Hepatocyte (in vitro differentiated cells): ENCODE measurements around the gene ALX4. TPM values are rescaled to one million over a fixed set of nuclear protein-coding genes. Genes with fewer than 3 reads are reported as not detected.

Source experiments
- DNase-seq: peaks from one replicate; pipeline ENCODE4 v3.0.0-alpha.2; 2016; ENCODE audit warnings: low spot score
- H2AFZ ChIP-seq: fragments of 200-600 bp; sonication (generic); 2 replicates; pipeline ENCODE4 v1.6.0; 2016; ENCODE audit warnings: antibody characterized with exemption, mild to moderate bottlenecking
- H3K27ac ChIP-seq: fragments of 200-600 bp; sonication (generic); 2 replicates; pipeline ENCODE4 v1.5.1; 2016; ENCODE audit warnings: mild to moderate bottlenecking
- H3K27me3 ChIP-seq: fragments of 200-600 bp; sonication (generic); 2 replicates; pipeline ENCODE4 v1.6.1; 2016
- H3K36me3 ChIP-seq: fragments of 200-600 bp; sonication (generic); replicated peaks from 2 replicates; pipeline ENCODE4 v1.5.1; 2016; ENCODE audit warnings: low read depth; ENCODE audit not compliant: insufficient read depth
- H3K4me1 ChIP-seq: fragments of 200-600 bp; sonication (generic); 2 replicates; pipeline ENCODE4 v1.5.1; 2016; ENCODE audit warnings: mild to moderate bottlenecking, moderate library complexity; ENCODE audit not compliant: insufficient read depth
- H3K4me2 ChIP-seq: fragments of 200-600 bp; sonication (generic); 2 replicates; pipeline ENCODE4 v1.6.0; 2016
- H3K4me3 ChIP-seq: fragments of 200-600 bp; sonication (generic); 2 replicates; pipeline ENCODE4 v1.5.1; 2016; ENCODE audit warnings: mild to moderate bottlenecking
- H3K79me2 ChIP-seq: fragments of 200-600 bp; sonication (generic); 2 replicates; pipeline ENCODE4 v1.6.0; 2017; ENCODE audit warnings: mild to moderate bottlenecking
- H3K9me2 ChIP-seq: fragments of 200-600 bp; sonication (generic); replicated peaks from 2 replicates; pipeline ENCODE4 v1.6.0; 2017; ENCODE audit warnings: mild to moderate bottlenecking; ENCODE audit not compliant: insufficient read depth
- H3K9me3 ChIP-seq: fragments of 200-600 bp; sonication (generic); 2 replicates; pipeline ENCODE4 v1.5.1; 2016; ENCODE audit warnings: low read depth, mild to moderate bottlenecking
- H4K20me1 ChIP-seq: fragments of 200-600 bp; sonication (generic); 2 replicates; pipeline ENCODE4 v1.6.0; 2016; ENCODE audit warnings: mild to moderate bottlenecking; ENCODE audit not compliant: insufficient read depth, poor library complexity, severe bottlenecking
- CTCF ChIP-seq: fragments of 200-600 bp; sonication (generic); IDR thresholded peaks from 2 replicates; pipeline ENCODE4 v1.5.1; 2016; ENCODE audit warnings: antibody characterized with exemption, mild to moderate bottlenecking; ENCODE audit not compliant: poor library complexity
- EZH2 ChIP-seq: fragments of 200-600 bp; sonication (generic); IDR thresholded peaks from 2 replicates; pipeline ENCODE4 v1.6.1; 2016; ENCODE audit warnings: antibody characterized with exemption, mild to moderate bottlenecking, borderline replicate concordance
- EZH2phosphoT487 ChIP-seq: fragments of 200-600 bp; sonication (generic); IDR thresholded peaks from one replicate; pipeline ENCODE4 v1.6.1; 2018; ENCODE audit warnings: antibody characterized with exemption, mild to moderate bottlenecking, low read depth, moderate library complexity; ENCODE audit not compliant: unreplicated experiment, severe bottlenecking
- WGBS: methylation state at CpG from one replicate; pipeline ENCODE4 v1.1.6; 2016; ENCODE audit warnings: low lambda C conversion rate; ENCODE audit errors: missing lambda C conversion rate; 5-methylcytosine and 5-hydroxymethylcytosine counted together
- polyA plus RNA-seq: library from polyadenylated mRNA; unstranded; fragments of >200 nt; fragmentation: Nextera tagmentation; extraction: Ambion mirVana; gene quantifications from 2 replicates; pipeline ENCODE4 v1.2.1, GENCODE V29; 2016
- total RNA-seq: library from RNA; depleted of rRNA; stranded (reverse); fragments of >200 nt; gene quantifications from 2 replicates; pipeline ENCODE4 v1.2.3, GENCODE V29; 2014

Gene ALX4
- total and polyA plus RNA-seq, 2 experiments from 2014 or later, result 1.3 to 3.8 TPM

DNA sequence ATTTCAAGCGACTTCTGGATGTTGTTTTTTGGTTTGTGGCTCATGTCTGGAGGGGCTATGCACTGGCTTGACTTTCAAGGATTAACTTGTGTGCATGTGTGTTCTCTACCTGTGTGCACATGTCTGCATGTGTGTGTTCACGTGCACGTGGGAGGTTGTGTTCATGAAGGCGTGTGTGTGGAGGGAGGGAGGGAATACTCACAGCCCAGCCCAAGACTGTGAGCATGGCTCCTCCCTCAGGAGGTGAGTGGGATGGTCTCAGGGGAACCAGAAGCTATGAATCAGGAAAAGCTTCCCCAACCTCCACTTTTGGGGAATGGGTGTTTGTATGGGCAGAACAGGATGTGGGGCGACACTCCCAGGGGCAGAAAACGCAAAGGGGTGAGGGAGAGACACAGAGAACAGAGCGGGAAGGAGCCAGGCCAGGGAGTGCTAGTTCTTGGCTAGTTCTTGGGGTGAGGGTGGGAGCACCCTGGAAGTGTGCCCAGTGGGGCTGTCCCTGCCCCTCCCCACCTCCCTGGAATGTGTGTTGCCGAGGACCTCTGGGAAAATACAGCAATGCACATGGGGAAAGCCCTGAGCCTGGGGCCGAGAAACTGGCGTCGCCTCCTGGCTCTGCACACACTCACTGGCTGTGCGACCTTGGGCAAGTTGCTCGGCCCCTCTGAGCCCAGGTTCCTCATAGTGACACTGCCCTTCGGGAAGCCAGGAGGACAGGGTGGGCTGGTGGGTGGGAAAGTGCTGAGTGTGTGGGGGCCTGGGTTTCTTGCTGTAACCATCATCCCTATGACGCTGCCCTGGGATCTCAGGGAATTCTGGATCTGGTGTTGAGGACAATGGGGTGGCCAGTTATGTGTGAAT, 16.9 kb upstream of the ALX4 start:
- H3K27ac ChIP-seq, result peak overlapping the region; percentile 22
- H3K4me3 ChIP-seq, result no peak overlapping the region
- no peaks in the 10 kb centered on the region for H3K9me2 ChIP-seq
- peaks cover 52% of the 10 kb centered on the region for H3K27me3 ChIP-seq
- no peaks in the 10 kb centered on the region for H3K9me3 ChIP-seq
- no peaks in the 10 kb centered on the region for H4K20me1 ChIP-seq
- no peak overlapping the region for H3K4me2 ChIP-seq
- TF ChIP-seq EZH2phosphoT487 (no peak), CTCF (no peak), EZH2 (no peak)
- no peak overlapping the region for H2AFZ ChIP-seq
- no peaks in the 10 kb centered on the region for H3K36me3 ChIP-seq
- WGBS, result 63% methylated on average over 15 of the region's 15 CpGs
- H3K79me2 ChIP-seq, result no peaks in the 10 kb centered on the region
- DNase-seq, result no peak
- H3K4me1 ChIP-seq, result peaks cover 12% of the 10 kb centered on the region

DNA sequence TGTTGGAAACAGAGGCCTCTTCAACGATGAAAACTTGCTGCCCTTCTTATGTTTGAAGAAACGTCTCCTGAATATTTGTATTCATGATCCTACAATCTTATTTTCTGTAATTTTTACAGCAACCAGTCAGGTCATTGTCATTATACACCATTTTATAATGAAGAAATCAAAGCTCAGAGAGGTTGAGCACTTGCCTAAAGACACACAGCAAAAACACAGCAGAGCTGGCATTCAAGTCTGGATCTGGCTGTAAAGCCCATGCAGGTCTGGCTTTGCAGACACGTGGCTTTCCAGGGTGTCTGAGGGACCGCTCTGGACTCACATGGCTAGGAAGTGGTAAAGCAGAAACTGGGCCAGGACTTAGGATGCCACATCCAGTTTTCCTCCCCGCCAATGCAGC, 15.8 kb upstream of the ALX4 start:
- H3K4me3 ChIP-seq, result no peak overlapping the region
- H3K27me3 ChIP-seq, result peaks cover 63% of the 10 kb centered on the region
- H3K36me3 ChIP-seq, result no peaks in the 10 kb centered on the region
- no peak for TF ChIP-seq CTCF
- no peak for TF ChIP-seq EZH2
- TF ChIP-seq EZH2phosphoT487, result no peak
- H3K4me1 ChIP-seq, result peaks cover 12% of the 10 kb centered on the region
- H3K9me3 ChIP-seq, result no peaks in the 10 kb centered on the region
- H3K9me2 ChIP-seq, result no peaks in the 10 kb centered on the region
- no peaks in the 10 kb centered on the region for H3K79me2 ChIP-seq
- no peak overlapping the region for H2AFZ ChIP-seq
- no peaks in the 10 kb centered on the region for H4K20me1 ChIP-seq
- H3K27ac ChIP-seq, result peak overlapping the region; percentile 48
- no peak for DNase-seq
- H3K4me2 ChIP-seq, result no peak overlapping the region
- WGBS, result 84% methylated on average over 5 of the region's 5 CpGs

- peaks cover 71% of the 10 kb centered on the region for H3K27me3 ChIP-seq
- H2AFZ ChIP-seq, result no peak overlapping the region
- TF ChIP-seq EZH2phosphoT487 (no peak), EZH2 (no peak), CTCF (no peak)
Measured at GRCh38 chr11:44324749-44325525, 15.0 kb upstream of the ALX4 start.

More at GRCh38 chr11:44324749-44325525, 15.0 kb upstream of the ALX4 start:
- Histone ChIP-seq H3K4me2 (no peak overlapping the region), H3K79me2 (no peaks in the 10 kb centered on the region), H3K9me2 (no peaks in the 10 kb centered on the region), H3K4me1 (peaks cover 12% of the 10 kb centered on the region), H4K20me1 (no peaks in the 10 kb centered on the region), H3K9me3 (no peaks in the 10 kb centered on the region), H3K36me3 (no peaks in the 10 kb centered on the region), H3K27ac (peak overlapping the region; percentile 48), H3K4me3 (no peak overlapping the region)
- WGBS, result 37% methylated on average over 13 of the region's 13 CpGs
- DNase-seq, result peak; percentile 62
